Skin epidermis (tissue), 12 donors: ENCODE results near the gene HOXC10.
A peak's percentile ranks its signal among the peaks of the same experiment; 100 is the strongest.

Experiments used
- H3K27ac ChIP-seq, 21 experiments: fragments of 200-600 bp; sonication (generic) in 11 of 21; one replicate each; pipeline ENCODE4 v1.5.0; 2020; ENCODE audit warnings: mild to moderate bottlenecking in 3 of 21, inconsistent platforms in 2 of 21, moderate library complexity in 2 of 21
- H3K4me3 ChIP-seq, 7 experiments: fragments of 200-600 bp; sonication (generic) in 2 of 7; one replicate each; pipeline ENCODE4 v1.5.0; 2020; ENCODE audit warnings: inconsistent platforms in 2 of 7, mild to moderate bottlenecking in 2 of 7, moderate library complexity in 1 of 7

HOXC10 gene

GRCh38 chr12:53974084-53975063 lies 10.6 kb upstream of the HOXC10 start, which contains the start of gene HOTAIR:
TSS of gene HOTAIR (minus strand) at chr12:53974954.
- H3K27ac ChIP-seq: peak within 1 kb of the TSS in 15 of 21 experiments; percentile 5 to 90 (median 74)
- H3K4me3 ChIP-seq: peak within 1 kb of the TSS; percentile 15 to 48 (median 30)

DNA sequence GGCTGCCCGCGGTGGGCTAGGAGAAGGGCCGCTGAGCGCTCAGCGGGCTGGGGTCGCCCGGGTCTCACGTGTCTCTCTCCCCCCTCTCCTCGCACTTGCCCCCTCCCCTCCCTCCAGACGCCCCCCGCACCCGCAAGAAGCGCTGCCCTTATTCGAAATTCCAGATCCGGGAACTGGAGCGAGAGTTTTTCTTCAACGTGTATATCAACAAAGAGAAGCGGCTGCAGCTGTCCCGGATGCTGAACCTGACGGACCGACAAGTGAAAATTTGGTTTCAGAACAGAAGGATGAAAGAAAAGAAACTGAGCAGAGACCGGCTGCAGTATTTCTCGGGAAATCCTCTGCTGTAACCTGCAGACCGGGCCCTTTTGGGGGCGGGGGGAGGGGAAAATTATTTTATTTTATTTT lies 9.9 kb upstream of the HOXC10 start:
- Histone ChIP-seq H3K4me3 (peak overlapping the region; percentile 15 to 48 (median 30)), H3K27ac (peak overlapping the region in 11 of 21 experiments; percentile 47 to 90 (median 78))

GRCh38 chr12:53975479-53976152 lies 9.3 kb upstream of the HOXC10 start:
- Histone ChIP-seq H3K4me3 (peak overlapping the region in 2 of 7 experiments; percentile 30 to 41), H3K27ac (peak overlapping the region in 2 of 21 experiments; percentile 38 to 90)

DNA sequence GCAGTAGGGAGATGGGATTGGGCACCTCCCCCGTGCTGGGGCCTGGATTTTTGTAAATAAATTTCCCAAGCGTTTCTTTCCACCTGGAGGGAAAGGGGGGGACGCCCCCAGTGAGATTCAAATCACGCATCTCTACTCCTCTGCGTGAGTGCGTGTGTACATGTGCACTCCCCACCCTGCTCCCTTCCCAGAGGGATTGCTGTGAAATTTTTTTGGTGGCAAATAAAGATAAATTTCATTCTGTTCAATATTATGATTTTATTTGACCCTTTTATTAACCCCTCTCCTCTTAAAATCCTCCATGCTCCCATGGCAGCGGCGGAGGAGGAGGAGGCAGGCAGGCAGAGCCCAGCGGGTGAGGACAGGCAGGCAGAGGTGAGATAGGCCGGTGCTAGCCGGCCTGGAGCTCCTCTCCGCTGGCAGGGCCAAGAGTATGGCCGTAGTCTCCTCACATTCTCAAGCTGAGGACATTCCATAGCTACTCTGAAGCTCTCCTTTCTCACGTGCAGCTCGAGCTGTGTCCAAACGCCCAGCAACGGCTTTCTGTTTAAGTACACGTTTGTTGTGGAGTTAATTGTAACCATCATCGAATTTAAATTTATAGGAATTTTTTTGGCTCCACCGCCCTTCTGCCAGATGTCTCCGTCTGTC lies 8.6 kb upstream of the HOXC10 start:
- Histone ChIP-seq H3K27ac (peak overlapping the region in 3 of 21 experiments; percentile 38 to 63 (median 45)), H3K4me3 (no peak overlapping the region)

DNA sequence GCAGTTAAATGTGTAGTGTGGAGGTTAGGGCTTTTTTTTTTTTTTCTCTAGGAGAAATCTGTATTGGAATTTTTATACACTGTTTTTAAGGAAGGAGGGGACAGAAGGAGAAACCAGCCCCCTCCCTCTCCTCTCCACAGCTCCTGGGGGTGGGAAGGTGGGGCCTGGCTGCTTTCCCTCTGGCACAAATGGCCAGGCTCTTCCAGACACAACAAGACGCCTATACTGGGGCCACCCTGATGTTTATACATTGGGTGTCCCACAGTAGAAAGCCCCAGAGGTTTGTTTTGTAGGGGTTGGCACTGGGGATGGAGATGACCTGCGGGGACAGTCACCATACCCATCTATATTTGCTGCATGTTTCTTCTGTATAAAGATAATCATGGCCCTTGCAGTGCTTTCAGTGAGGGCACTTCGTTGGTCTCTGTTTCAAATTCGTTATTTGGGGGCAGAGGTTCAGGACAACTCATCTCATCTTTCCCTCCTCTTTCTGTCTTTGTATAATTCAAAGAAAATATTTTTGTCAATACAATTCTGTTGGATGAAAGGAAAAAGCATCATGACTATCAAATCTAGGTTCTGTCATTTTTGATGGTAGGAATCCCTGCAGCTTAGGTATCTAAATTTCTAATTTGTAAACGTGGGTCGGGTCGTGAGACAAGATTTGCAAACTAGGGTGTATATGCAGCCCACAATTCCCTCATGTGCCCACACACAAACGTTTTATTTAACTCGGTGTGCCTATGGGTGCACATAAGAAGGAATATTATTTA lies 7.9 kb upstream of the HOXC10 start:
- Histone ChIP-seq H3K4me3 (no peak overlapping the region), H3K27ac (peak overlapping the region in 2 of 21 experiments; percentile 45 to 63)

DNA sequence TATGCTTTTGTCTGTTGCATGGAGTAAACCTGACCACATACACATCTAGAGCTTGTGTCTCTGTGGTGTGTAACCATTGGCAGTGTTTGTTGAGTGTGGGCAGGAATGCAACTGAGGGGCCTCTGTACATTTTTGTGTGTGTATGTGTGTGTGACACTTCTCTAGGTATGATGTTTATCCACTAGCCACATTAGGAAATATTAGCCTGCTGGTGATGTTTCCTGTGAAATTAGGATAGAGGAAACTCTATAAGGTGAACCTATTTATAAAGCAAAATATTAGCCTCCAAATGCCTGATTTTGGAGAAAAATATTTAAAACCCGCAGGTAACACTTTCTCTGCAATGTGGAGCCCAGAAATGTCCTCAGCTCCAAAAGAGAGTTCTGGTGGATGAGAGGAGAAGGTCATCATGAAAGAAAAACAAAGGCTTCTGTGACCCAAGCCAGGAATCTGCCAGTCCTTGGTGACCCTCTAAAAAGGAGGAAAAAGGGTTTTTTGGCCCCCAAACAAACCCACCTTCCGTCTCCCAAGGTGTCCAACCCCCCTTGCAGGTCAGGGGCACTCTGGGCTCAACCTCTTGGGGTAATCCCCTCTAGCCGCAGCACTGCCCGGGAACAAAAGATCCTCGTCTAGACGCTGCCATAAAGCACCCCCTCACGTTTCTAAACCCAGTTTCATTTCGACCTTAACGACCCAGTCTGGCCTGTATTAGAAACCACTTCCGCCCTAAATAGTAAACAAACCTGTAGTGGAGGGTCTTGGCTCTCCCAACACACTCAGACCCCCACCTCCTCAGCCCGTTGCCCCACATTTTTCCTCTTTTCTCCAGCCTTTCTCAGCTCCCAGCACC lies 7.1 kb upstream of the HOXC10 start:
- Histone ChIP-seq H3K27ac (peak overlapping the region in 5 of 21 experiments; percentile 38 to 98 (median 43)), H3K4me3 (no peak overlapping the region)

- H3K4me3 ChIP-seq: no peak overlapping the region
Observed at GRCh38 chr12:53978477-53979356, 6.2 kb upstream of the HOXC10 start.

GRCh38 chr12:53980104-53980801 lies 4.7 kb upstream of the HOXC10 start:
- Histone ChIP-seq H3K27ac (peak overlapping the region in 6 of 21 experiments; percentile 29 to 98 (median 86)), H3K4me3 (no peak overlapping the region)

More at GRCh38 chr12:53978477-53979356, 6.2 kb upstream of the HOXC10 start:
- peak overlapping the region in 5 of 21 experiments; percentile 36 to 98 (median 41) for H3K27ac ChIP-seq

DNA sequence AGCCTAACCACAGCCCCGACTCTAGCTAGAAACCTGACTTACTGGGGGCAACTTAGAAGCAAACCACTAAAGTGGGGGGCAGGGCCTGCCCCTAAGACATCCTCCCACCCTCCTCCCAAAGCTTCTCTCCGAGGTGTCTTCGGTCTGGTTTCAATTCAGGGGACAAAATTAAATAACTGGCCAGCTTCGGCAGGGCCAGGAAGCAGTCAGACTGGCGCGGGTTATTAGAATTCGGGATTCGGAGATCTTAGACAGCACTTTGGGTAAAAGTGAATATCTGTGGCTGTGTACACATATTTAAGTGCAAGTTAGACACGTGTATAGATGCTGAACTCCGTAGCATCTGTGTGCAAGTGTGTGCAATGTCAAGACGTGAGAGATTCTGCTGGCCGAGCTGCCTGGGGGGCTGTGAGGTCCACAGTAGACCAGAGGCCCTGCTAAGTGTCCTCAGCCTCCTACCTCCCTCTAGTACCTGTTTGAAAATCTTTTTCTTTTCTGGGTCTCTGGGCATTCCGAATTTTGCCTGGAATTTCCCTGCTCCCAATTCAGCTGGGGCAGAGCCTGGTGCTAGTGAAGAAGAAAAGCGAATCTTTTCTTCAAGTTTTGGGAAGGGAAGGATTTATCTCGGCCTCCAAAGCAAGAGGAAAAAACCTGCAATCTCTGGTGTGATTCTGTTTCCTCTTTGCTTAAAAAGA lies 4.0 kb upstream of the HOXC10 start:
- H3K4me3 ChIP-seq: no peak overlapping the region
- H3K27ac ChIP-seq: peak overlapping the region in 6 of 21 experiments; percentile 29 to 98 (median 86)

DNA sequence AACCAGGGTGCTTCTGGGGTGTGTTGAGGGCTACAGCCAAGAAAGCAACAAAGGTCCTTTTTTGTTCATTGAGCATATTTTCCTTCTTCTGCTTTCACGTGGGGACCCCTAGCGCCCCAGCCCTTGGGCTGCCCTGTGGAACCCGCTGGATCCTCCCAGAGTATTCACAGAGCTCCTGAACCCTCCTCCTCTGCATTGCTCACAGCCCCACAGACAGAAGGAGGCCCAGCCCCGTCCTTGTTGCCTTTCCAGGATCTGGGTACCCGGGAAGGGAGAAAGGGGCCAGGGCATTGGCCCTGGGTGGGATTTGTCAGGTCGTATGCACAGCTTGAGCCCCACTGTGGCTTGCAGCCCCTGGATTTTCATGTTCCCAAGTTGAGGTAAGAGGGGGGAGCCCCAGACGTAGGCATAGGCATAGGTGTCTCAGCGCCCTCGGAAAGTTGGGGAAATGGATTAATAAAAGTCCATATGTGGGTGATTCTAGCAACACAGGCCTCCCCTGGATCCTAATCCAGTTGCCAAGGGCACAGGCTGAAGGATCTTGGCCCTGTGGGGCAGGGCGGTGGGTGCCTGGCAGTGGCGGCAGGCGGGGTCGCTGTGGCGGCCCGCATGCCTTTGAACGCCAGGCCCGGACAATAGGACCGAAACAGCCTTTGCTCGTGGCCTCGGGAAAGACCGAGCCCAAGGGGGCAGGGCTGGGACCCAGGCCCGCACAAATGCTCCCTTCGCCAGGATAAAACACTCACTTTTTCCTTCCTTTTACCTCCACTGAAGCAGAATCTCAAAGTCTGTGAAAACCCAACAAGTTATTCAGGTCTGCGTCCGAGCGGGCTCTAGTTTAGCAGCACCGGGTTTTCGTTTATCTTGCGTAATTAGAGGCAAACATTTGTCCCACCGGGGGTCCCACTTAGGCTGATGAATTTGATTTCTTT lies 3.0 kb upstream of the HOXC10 start:
- Histone ChIP-seq H3K4me3 (no peak overlapping the region), H3K27ac (peak overlapping the region in 9 of 21 experiments; percentile 29 to 98 (median 83))

GRCh38 chr12:53982648-53983567 lies 2.0 kb upstream of the HOXC10 start:
- Histone ChIP-seq H3K4me3 (peak overlapping the region in 1 of 7 experiments; percentile 4), H3K27ac (peak overlapping the region in 9 of 21 experiments; percentile 30 to 98 (median 83))

- H3K27ac ChIP-seq: peak overlapping the region in 9 of 21 experiments; percentile 14 to 98 (median 83)
- peak overlapping the region in 2 of 7 experiments; percentile 4 to 39 for H3K4me3 ChIP-seq
Observed at GRCh38 chr12:53983568-53983949, 1.4 kb upstream of the HOXC10 start.

- Histone ChIP-seq H3K4me3 (peak overlapping the region in 3 of 7 experiments; percentile 39 to 43 (median 42)), H3K27ac (peak overlapping the region in 12 of 21 experiments; percentile 10 to 98 (median 72))
Observed at GRCh38 chr12:53983950-53984572, 885 bp upstream of the HOXC10 start.
